ENCODE measurements around the gene DENND1B. TPM values are rescaled to one million over a fixed set of nuclear protein-coding genes. Genes with fewer than 3 reads are reported as not detected.

DENND1B gene
- total RNA-seq, 4 donors from 2014 or later, result 10.1 to 14.4 (median 12.6) TPM

- 81% methylated on average over 2 of the region's 2 CpGs for WGBS
- Histone ChIP-seq H3K27ac (no peak overlapping the region), H3K9me3 (no peaks in the 10 kb centered on the region), H3K4me3 (no peak overlapping the region), H3K36me3 (peaks cover 14% of the 10 kb centered on the region), H3K4me1 (no peaks in the 10 kb centered on the region), H3K27me3 (no peaks in the 10 kb centered on the region)
- no peak for DNase-seq (ENCODE audit: low spot score in 2 of 2)
- TF ChIP-seq CTCF (IDR thresholded peaks at IDR 0.05) (no peak), POLR2AphosphoS5 (IDR thresholded peaks at IDR 0.05) (no peak), POLR2A (IDR thresholded peaks at IDR 0.05) (no peak), EP300 (IDR thresholded peaks at IDR 0.05) (no peak)
Measured at GRCh38 chr1:197638316-197638715, 137.0 kb downstream of the DENND1B start.

- no peak for DNase-seq (ENCODE audit: low spot score in 2 of 2)
- no peaks in the 10 kb centered on the region for H3K9me3 ChIP-seq
- H3K27me3 ChIP-seq, result no peaks in the 10 kb centered on the region
- no peaks in the 10 kb centered on the region for H3K4me1 ChIP-seq
- no peak overlapping the region for H3K27ac ChIP-seq
- TF ChIP-seq EP300 (IDR thresholded peaks at IDR 0.05), result no peak
- TF ChIP-seq CTCF (IDR thresholded peaks at IDR 0.05), result no peak
- no peak for TF ChIP-seq POLR2A (IDR thresholded peaks at IDR 0.05)
- TF ChIP-seq POLR2AphosphoS5 (IDR thresholded peaks at IDR 0.05), result no peak
- H3K36me3 ChIP-seq, result peaks cover 19% of the 10 kb centered on the region
- H3K4me3 ChIP-seq, result no peak overlapping the region
- 84% methylated on average over 3 of the region's 3 CpGs for WGBS
Measured at GRCh38 chr1:197637406-197637805, 137.9 kb downstream of the DENND1B start.

- no peak for DNase-seq (ENCODE audit: low spot score in 2 of 2)
- no peaks in the 10 kb centered on the region for H3K4me1 ChIP-seq
- TF ChIP-seq CTCF (IDR thresholded peaks at IDR 0.05) (no peak), POLR2A (IDR thresholded peaks at IDR 0.05) (no peak), POLR2AphosphoS5 (IDR thresholded peaks at IDR 0.05) (no peak), EP300 (IDR thresholded peaks at IDR 0.05) (no peak)
- no peaks in the 10 kb centered on the region for H3K27me3 ChIP-seq
- H3K9me3 ChIP-seq, result no peaks in the 10 kb centered on the region
- no peak overlapping the region for H3K4me3 ChIP-seq
- H3K27ac ChIP-seq, result no peak overlapping the region
- 75% methylated on average over 2 of the region's 2 CpGs for WGBS
- H3K36me3 ChIP-seq, result peaks cover 18% of the 10 kb centered on the region
Measured at GRCh38 chr1:197633447-197634078, 141.7 kb downstream of the DENND1B start.

- DNase-seq (ENCODE audit: low spot score in 2 of 2), result no peak
- WGBS, result 65% methylated on average over 1 of the region's 1 CpG
- Histone ChIP-seq H3K36me3 (peaks cover 18% of the 10 kb centered on the region), H3K4me3 (no peak overlapping the region), H3K27me3 (no peaks in the 10 kb centered on the region), H3K9me3 (no peaks in the 10 kb centered on the region), H3K27ac (no peak overlapping the region), H3K4me1 (no peaks in the 10 kb centered on the region)
- TF ChIP-seq POLR2A (IDR thresholded peaks at IDR 0.05), result no peak
- TF ChIP-seq CTCF (IDR thresholded peaks at IDR 0.05), result no peak
- TF ChIP-seq POLR2AphosphoS5 (IDR thresholded peaks at IDR 0.05), result no peak
- TF ChIP-seq EP300 (IDR thresholded peaks at IDR 0.05), result no peak
Measured at GRCh38 chr1:197632651-197633050, 142.6 kb downstream of the DENND1B start.

GRCh38 chr1:197632005-197632404 lies 143.3 kb downstream of the DENND1B start:
- Histone ChIP-seq H3K36me3 (peaks cover 18% of the 10 kb centered on the region), H3K9me3 (no peaks in the 10 kb centered on the region), H3K27ac (no peak overlapping the region), H3K4me1 (no peaks in the 10 kb centered on the region), H3K27me3 (no peaks in the 10 kb centered on the region), H3K4me3 (no peak overlapping the region)
- no peak for DNase-seq (ENCODE audit: low spot score in 2 of 2)
- no peak for TF ChIP-seq POLR2A (IDR thresholded peaks at IDR 0.05)
- TF ChIP-seq CTCF (IDR thresholded peaks at IDR 0.05), result no peak
- TF ChIP-seq EP300 (IDR thresholded peaks at IDR 0.05), result no peak
- TF ChIP-seq POLR2AphosphoS5 (IDR thresholded peaks at IDR 0.05), result no peak
